OCI-LY1 (cell line): ENCODE data around the gene LSAMP.
"Not testable (repeated sequence)": the region's sequence is repeated elsewhere in the genome, so short reads cannot be mapped to it uniquely, and the experiment has no call there.

Experiments
- H2AFZ ChIP-seq: fragments of 200-600 bp; sonication (generic), shearing (Covaris generic); 2 replicates; pipeline ENCODE4 v1.6.0; 2014; ENCODE audit warnings: antibody characterized with exemption, mild to moderate bottlenecking, low read length
- H3F3A ChIP-seq: fragments of 200-600 bp; sonication (generic), shearing (Covaris generic); 2 replicates; pipeline ENCODE4 v1.6.0; 2014; ENCODE audit warnings: mild to moderate bottlenecking, antibody characterized with exemption, low read length, moderate library complexity; ENCODE audit not compliant: insufficient read depth
- H3K27ac ChIP-seq: fragments of 200-600 bp; sonication (generic); 2 replicates; pipeline ENCODE4 v1.5.1; 2014; ENCODE audit warnings: low read length, mixed run types, mild to moderate bottlenecking, low read depth; ENCODE audit not compliant: poor library complexity, severe bottlenecking
- H3K27me3 ChIP-seq: fragments of 200-600 bp; sonication (generic); 2 replicates; pipeline ENCODE4 v1.6.0; 2014; ENCODE audit warnings: antibody characterized with exemption, mild to moderate bottlenecking, low read length, moderate library complexity; ENCODE audit not compliant: insufficient read depth
- H3K36me3 ChIP-seq: fragments of 200-600 bp; sonication (generic); 2 replicates; pipeline ENCODE4 v1.6.1; 2014; ENCODE audit warnings: mild to moderate bottlenecking, antibody characterized with exemption, low read length, moderate library complexity, mixed read lengths; ENCODE audit not compliant: insufficient read depth
- H3K4me1 ChIP-seq: fragments of 200-600 bp; sonication (generic); 2 replicates; pipeline ENCODE4 v1.5.1; 2014; ENCODE audit warnings: mild to moderate bottlenecking, low read length, moderate library complexity; ENCODE audit not compliant: insufficient read depth, severe bottlenecking
- H3K4me2 ChIP-seq: fragments of 200-600 bp; sonication (generic), shearing (Covaris generic); 2 replicates; pipeline ENCODE4 v1.6.1; 2014; ENCODE audit warnings: low read length
- H3K4me3 ChIP-seq: fragments of 200-600 bp; sonication (generic); 2 replicates; pipeline ENCODE4 v1.5.1; 2014; ENCODE audit warnings: low read length, low read depth, mild to moderate bottlenecking, mixed read lengths; ENCODE audit not compliant: poor library complexity, severe bottlenecking
- H3K79me2 ChIP-seq: fragments of 200-600 bp; shearing (Covaris generic); 2 replicates; pipeline ENCODE4 v1.6.1; 2016; ENCODE audit warnings: mixed run types, low read length, mixed read lengths; ENCODE audit not compliant: insufficient read depth
- H3K9ac ChIP-seq: fragments of 200-600 bp; sonication (generic), shearing (Covaris generic); 2 replicates; pipeline ENCODE4 v1.6.1; 2014; ENCODE audit warnings: mild to moderate bottlenecking, low read length, mixed read lengths
- H3K9me2 ChIP-seq: fragments of 200-600 bp; sonication (generic), shearing (Covaris generic); 2 replicates; pipeline ENCODE4 v1.6.1; 2014; ENCODE audit warnings: low read depth, mild to moderate bottlenecking, low read length, mixed read lengths
- H3K9me3 ChIP-seq: fragments of 200-600 bp; shearing (Covaris generic); 2 replicates; pipeline ENCODE4 v1.6.1; 2014; ENCODE audit warnings: low read length, mixed read lengths
- H4K20me1 ChIP-seq: fragments of 200-600 bp; sonication (generic), shearing (Covaris generic); 2 replicates; pipeline ENCODE4 v1.6.0; 2016; ENCODE audit warnings: mild to moderate bottlenecking, low read length; ENCODE audit not compliant: insufficient read depth
- CTCF ChIP-seq: fragments of 200-600 bp; sonication (generic), shearing (Covaris generic); IDR thresholded peaks from 2 replicates; pipeline ENCODE4 v1.5.1; 2017; ENCODE audit warnings: mild to moderate bottlenecking, antibody characterized with exemption, low read length, moderate library complexity, mixed read lengths
- EZH2 ChIP-seq: fragments of 200-600 bp; sonication (generic), shearing (Covaris generic); IDR thresholded peaks from 2 replicates; pipeline ENCODE4 v1.8.0; 2017; ENCODE audit warnings: borderline replicate concordance, mixed run types, mild to moderate bottlenecking, antibody characterized with exemption, low read length, moderate library complexity, mixed read lengths

Gene LSAMP

DNA sequence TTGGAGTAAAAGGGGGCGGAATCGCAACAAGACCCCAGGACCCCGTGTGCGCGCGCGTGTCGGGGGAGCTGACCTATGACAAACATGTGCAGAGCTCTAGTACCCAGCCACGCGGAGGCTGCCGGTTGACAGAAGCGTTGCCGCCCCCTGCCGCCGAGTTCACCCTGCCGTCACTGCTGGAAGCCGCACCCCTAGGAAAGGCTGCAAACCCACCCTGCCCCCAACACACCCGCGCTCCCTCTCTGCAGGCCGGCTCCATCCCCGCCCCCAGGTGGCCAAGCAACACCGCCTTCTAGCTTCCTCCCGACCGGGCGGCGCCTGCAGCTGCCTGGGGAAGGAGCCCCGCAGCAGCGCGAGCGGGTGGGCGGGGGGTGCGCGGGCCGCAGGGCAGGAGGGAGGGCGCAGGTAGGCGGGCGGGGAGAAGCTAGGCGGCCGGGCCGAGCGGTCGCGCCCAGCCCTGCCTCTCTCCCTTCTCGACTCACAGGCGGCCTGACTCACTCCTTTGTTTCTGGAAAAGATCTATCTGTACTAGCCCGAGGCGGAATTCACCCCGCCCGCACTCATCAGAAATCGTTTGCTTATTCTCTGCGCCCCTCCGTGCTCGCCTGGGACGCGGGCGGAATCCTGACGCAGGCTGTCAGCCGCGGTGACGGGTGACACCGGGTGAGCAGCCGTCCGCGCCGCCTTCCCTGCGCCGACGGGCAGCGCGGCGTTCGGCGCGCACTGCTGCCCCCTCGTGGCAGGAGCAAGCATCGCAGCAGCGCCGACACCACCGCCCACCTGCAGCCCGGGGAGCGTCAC lies 661.1 kb downstream of the LSAMP start:
- Histone ChIP-seq H3K4me2 (peak overlapping the region; percentile 80), H3F3A (no peaks in the 10 kb centered on the region), H3K9ac (peak overlapping the region; percentile 56), H3K9me2 (no peaks in the 10 kb centered on the region), H3K79me2 (no peaks in the 10 kb centered on the region), H4K20me1 (no peaks in the 10 kb centered on the region), H3K27ac (peak overlapping the region; percentile 44), H3K4me3 (peak overlapping the region; percentile 63), H3K27me3 (no peaks in the 10 kb centered on the region), H3K4me1 (peaks cover 7% of the 10 kb centered on the region), H3K36me3 (no peaks in the 10 kb centered on the region), H3K9me3 (no peaks in the 10 kb centered on the region), H2AFZ (no peak overlapping the region)
- TF ChIP-seq CTCF (peak; percentile 88), EZH2 (no peak)

- H3K27me3 ChIP-seq, H3K36me3 ChIP-seq, H3K79me2 ChIP-seq, H3K9ac ChIP-seq, H3F3A ChIP-seq, H4K20me1 ChIP-seq, H2AFZ ChIP-seq, H3K4me1 ChIP-seq, H3K27ac ChIP-seq, H3K9me3 ChIP-seq, H3K9me2 ChIP-seq: not testable (repeated sequence)
- Histone ChIP-seq H3K4me2 (peak overlapping the region; percentile 80), H3K4me3 (peak overlapping the region; percentile 63)
These were observed 661.9 kb downstream of the LSAMP start for GRCh38 chr3:115783426-115783825.

GRCh38 chr3:115779011-115779410 lies 666.3 kb downstream of the LSAMP start:
- Histone ChIP-seq H3F3A (no peaks in the 10 kb centered on the region), H3K4me3 (no peak overlapping the region), H3K27ac (no peak overlapping the region), H3K9me3 (no peaks in the 10 kb centered on the region), H3K79me2 (no peaks in the 10 kb centered on the region), H3K9ac (no peak overlapping the region), H3K4me1 (no peaks in the 10 kb centered on the region), H3K4me2 (no peak overlapping the region), H3K9me2 (no peaks in the 10 kb centered on the region), H3K36me3 (no peaks in the 10 kb centered on the region), H4K20me1 (no peaks in the 10 kb centered on the region), H3K27me3 (no peaks in the 10 kb centered on the region), H2AFZ (no peak overlapping the region)
- TF ChIP-seq CTCF (no peak), EZH2 (no peak)

DNA sequence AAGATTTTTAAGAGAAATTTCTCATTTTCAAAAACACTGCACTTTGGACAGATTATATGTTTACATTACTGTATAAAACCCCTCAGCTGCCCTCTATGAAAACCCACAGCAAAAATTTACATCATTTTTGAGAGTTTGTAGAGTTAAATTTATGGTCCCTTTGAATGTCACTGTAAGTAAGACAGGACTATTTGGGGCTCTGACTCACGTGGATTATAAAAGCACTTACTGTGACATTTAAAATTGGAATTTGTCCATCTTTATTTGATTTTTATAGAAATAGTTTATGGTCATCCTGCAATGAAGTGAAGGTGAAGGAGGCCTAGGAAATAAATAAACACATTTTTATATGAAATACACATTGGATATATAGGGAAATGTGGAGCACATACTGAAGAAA lies 672.3 kb downstream of the LSAMP start:
- H3K9me2 ChIP-seq: no peaks in the 10 kb centered on the region
- no peaks in the 10 kb centered on the region for H4K20me1 ChIP-seq
- no peaks in the 10 kb centered on the region for H3K79me2 ChIP-seq
- H3F3A ChIP-seq: no peaks in the 10 kb centered on the region
- H3K9ac ChIP-seq: no peak overlapping the region
- no peak overlapping the region for H3K4me2 ChIP-seq
- TF ChIP-seq CTCF (no peak), EZH2 (no peak)
- H2AFZ ChIP-seq: no peak overlapping the region
- H3K36me3 ChIP-seq: no peaks in the 10 kb centered on the region
- H3K4me3 ChIP-seq: no peak overlapping the region
- no peak overlapping the region for H3K27ac ChIP-seq
- no peaks in the 10 kb centered on the region for H3K27me3 ChIP-seq
- no peaks in the 10 kb centered on the region for H3K4me1 ChIP-seq
- H3K9me3 ChIP-seq: no peaks in the 10 kb centered on the region
